Endometrial microvascular endothelial cells (primary cell): ENCODE data around the gene MEDAG. TPM values are rescaled to one million over a fixed set of nuclear protein-coding genes. Genes with fewer than 3 reads are reported as not detected.

ENCODE experiments used
- in situ Hi-C: cut with HindIII; loops from 2 replicates; pipeline ENCODE4 v1.10.0; 2017; ENCODE audit warnings: low sequenced_read_pairs, low pct_unique_long_range_greater_than_20kb; ENCODE audit errors: inconsistent ontology term
- total RNA-seq: library from RNA; depleted of rRNA; stranded (reverse); fragments of >200 nt; gene quantifications from one replicate; pipeline ENCODE4 v1.2.3, GENCODE V29; 2015; ENCODE audit errors: inconsistent ontology term

Gene MEDAG
- total RNA-seq, 1 donor from 2014 or later = 2.5 TPM

- in situ Hi-C loops = no loop called here
These were observed 22.9 kb downstream of the MEDAG start for GRCh38 chr13:30928978-30929377.

GRCh38 chr13:30932481-30933353 lies 26.6 kb downstream of the MEDAG start, which contains the start of gene TEX26:
TEX26 (plus strand) TSS chr13:30932656; CDS start chr13:30932716, 60 bp downstream.
- in situ Hi-C loops = no loop called here

GRCh38 chr13:30933354-30933670 lies 27.2 kb downstream of the MEDAG start:
- in situ Hi-C loops = no loop called here

- in situ Hi-C loops = no loop called here
These were observed 28.3 kb downstream of the MEDAG start for GRCh38 chr13:30934381-30934780.

GRCh38 chr13:30934803-30935202 lies 28.7 kb downstream of the MEDAG start:
- in situ Hi-C loops = no loop called here

GRCh38 chr13:30936971-30937370 lies 30.9 kb downstream of the MEDAG start:
- in situ Hi-C loops = no loop called here

- in situ Hi-C loops = no loop called here
These were observed 37.8 kb downstream of the MEDAG start for GRCh38 chr13:30943881-30944280.

- in situ Hi-C loops = no loop called here
These were observed 51.3 kb downstream of the MEDAG start for GRCh38 chr13:30957258-30957943.

GRCh38 chr13:30959678-30960077 lies 53.6 kb downstream of the MEDAG start:
- in situ Hi-C loops = no loop called here

GRCh38 chr13:30963791-30964190 lies 57.7 kb downstream of the MEDAG start:
- in situ Hi-C loops = no loop called here

- in situ Hi-C loops = no loop called here
These were observed 59.3 kb downstream of the MEDAG start for GRCh38 chr13:30965380-30965779.

GRCh38 chr13:30966101-30966500 lies 60.0 kb downstream of the MEDAG start:
- in situ Hi-C loops = no loop called here

- in situ Hi-C loops = no loop called here
These were observed 62.8 kb downstream of the MEDAG start for GRCh38 chr13:30968846-30969245.

- in situ Hi-C loops = no loop called here
These were observed 65.5 kb downstream of the MEDAG start for GRCh38 chr13:30971575-30971974.

- in situ Hi-C loops = no loop called here
These were observed 66.9 kb downstream of the MEDAG start for GRCh38 chr13:30972888-30973377.

GRCh38 chr13:30974350-30974749 lies 68.3 kb downstream of the MEDAG start:
- in situ Hi-C loops = no loop called here
